Measurements from ENCODE around the gene SSTR1.

GRCh38 chr14:38175658-38176057 is 32.0 kb upstream of the SSTR1 start:
- TF ChIP-seq ELF4 (CRISPR knock-in tag; IDR thresholded peaks at IDR 0.05; ENCODE audit: borderline replicate concordance) (no peak), ATF3 (CRISPR knock-in tag; IDR thresholded peaks at IDR 0.05) (no peak), NONO (IDR thresholded peaks at IDR 0.05) (no peak), NONO (CRISPR knock-in tag; conservative IDR thresholded peaks at IDR 0.05) (no peak)

All from HepG2 (cell line).